Measurements from ENCODE around the gene ST8SIA1. TPM values are rescaled to one million over a fixed set of nuclear protein-coding genes. Genes with fewer than 3 reads are reported as not detected.

The ST8SIA1 gene
- total RNA-seq, 1 experiment from 2014 or later: not detected

DNA sequence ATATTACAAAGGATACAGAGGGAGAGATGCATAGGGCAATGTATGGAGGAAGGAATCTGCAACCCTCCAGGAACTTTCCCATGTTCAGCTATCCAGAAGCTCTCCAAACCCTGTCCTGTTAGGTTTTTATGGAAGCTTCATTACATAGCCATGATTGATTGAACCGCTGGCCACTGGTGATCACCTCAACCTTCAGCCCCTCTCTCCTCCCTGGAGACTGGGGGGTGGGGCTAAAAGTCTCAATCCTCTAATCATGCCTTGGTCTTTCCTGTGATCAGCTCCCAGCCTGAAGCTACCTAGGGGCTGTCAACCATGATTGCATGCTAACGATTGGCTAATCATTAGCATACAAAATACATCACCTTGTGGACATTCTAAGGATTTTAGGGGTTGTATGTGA, 123.4 kb downstream of the ST8SIA1 start:
- DNase-seq: no peak
- H3K4me2 ChIP-seq (ENCODE audit: insufficient read depth, insufficient read length, low read length): no peak overlapping the region
- Mint-ChIP-seq H3K4me1 (no peaks in the 10 kb centered on the region), H3K27me3 (ENCODE audit: low read depth) (no peaks in the 10 kb centered on the region), H3K36me3 (ENCODE audit: insufficient read depth in 1 of 3, low read depth in 3 of 3) (peaks cover 0 to 9% (median 0%) of the 10 kb centered on the region in 3 experiments; a peak in 3 of 7 replicates), H3K4me3 (no peak overlapping the region), H3K27ac (no peak overlapping the region), H3K9me3 (peaks cover 9% of the 10 kb centered on the region in 2 experiments)
- no peak overlapping the region for H3K9ac ChIP-seq (ENCODE audit: extremely low read depth, insufficient read length, low read length)
- no peak overlapping the region for H3K18ac ChIP-seq (ENCODE audit: insufficient read length, low read depth, low read length)
- no peak overlapping the region for H3K23ac ChIP-seq (ENCODE audit: insufficient read length, low read depth, low read length)
- H4K91ac ChIP-seq (ENCODE audit: insufficient read length, low read depth, low read length): no peak overlapping the region
- no peaks in the 10 kb centered on the region for H4K20me1 ChIP-seq (ENCODE audit: control insufficient read depth, insufficient read depth, insufficient read length)
- H2BK120ac ChIP-seq (ENCODE audit: low read depth, low read length, poor library complexity, severe bottlenecking): no peak overlapping the region
- H3K4ac ChIP-seq (ENCODE audit: low read depth, low read length): no peak overlapping the region
- H3K79me1 ChIP-seq (ENCODE audit: insufficient read depth, low read depth, low read length, poor library complexity, severe bottlenecking): no peaks in the 10 kb centered on the region
- no peak overlapping the region for H2AK5ac ChIP-seq (ENCODE audit: insufficient read length, low read length)
- TF ChIP-seq, protein P1, sequence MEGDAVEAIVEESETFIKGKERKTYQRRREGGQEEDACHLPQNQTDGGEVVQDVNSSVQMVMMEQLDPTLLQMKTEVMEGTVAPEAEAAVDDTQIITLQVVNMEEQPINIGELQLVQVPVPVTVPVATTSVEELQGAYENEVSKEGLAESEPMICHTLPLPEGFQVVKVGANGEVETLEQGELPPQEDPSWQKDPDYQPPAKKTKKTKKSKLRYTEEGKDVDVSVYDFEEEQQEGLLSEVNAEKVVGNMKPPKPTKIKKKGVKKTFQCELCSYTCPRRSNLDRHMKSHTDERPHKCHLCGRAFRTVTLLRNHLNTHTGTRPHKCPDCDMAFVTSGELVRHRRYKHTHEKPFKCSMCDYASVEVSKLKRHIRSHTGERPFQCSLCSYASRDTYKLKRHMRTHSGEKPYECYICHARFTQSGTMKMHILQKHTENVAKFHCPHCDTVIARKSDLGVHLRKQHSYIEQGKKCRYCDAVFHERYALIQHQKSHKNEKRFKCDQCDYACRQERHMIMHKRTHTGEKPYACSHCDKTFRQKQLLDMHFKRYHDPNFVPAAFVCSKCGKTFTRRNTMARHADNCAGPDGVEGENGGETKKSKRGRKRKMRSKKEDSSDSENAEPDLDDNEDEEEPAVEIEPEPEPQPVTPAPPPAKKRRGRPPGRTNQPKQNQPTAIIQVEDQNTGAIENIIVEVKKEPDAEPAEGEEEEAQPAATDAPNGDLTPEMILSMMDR (conservative IDR thresholded peaks at IDR 0.05): no peak
- WGBS (ENCODE audit: extremely low coverage, insufficient read length, low lambda C conversion rate): no CpG with 5 or more reads among the region's 2 CpGs
- no peaks in the 10 kb centered on the region for H3K79me2 ChIP-seq (ENCODE audit: insufficient read depth, low read length)
- H3K56ac ChIP-seq (ENCODE audit: insufficient read length, low read depth, low read length): no peak overlapping the region
- H3K4me1 ChIP-seq (ENCODE audit: insufficient read depth, low read length): no peaks in the 10 kb centered on the region; the same call in 1 of the 2 replicates
- H2BK15ac ChIP-seq (ENCODE audit: low read depth, low read length): no peak overlapping the region
- H3K27me3 ChIP-seq (ENCODE audit: insufficient read depth, low read length): no peaks in the 10 kb centered on the region
- no peak overlapping the region for H2BK5ac ChIP-seq (ENCODE audit: insufficient read length, low read length)
- H3K14ac ChIP-seq (ENCODE audit: insufficient read depth, low read length): no peak overlapping the region
- H3K23me2 ChIP-seq (ENCODE audit: insufficient read length, low read depth, low read length, poor library complexity, severe bottlenecking): no peaks in the 10 kb centered on the region
- H3K9me3 ChIP-seq (ENCODE audit: control insufficient read depth, low read depth, low read length): no peaks in the 10 kb centered on the region
- H2BK20ac ChIP-seq (ENCODE audit: low read depth, low read length, poor library complexity, severe bottlenecking): no peak overlapping the region
- H4K5ac ChIP-seq (ENCODE audit: insufficient read length, low read depth, low read length): no peak overlapping the region
- H3K27ac ChIP-seq (ENCODE audit: insufficient read length, low read depth, low read length): no peak overlapping the region
- H4K8ac ChIP-seq (replicated peaks; ENCODE audit: insufficient read length, low read depth, low read length): no peak overlapping the region
- no peak overlapping the region for H2BK12ac ChIP-seq (ENCODE audit: insufficient read length, low read depth, low read length)
- H2AFZ ChIP-seq (ENCODE audit: low read length): no peak overlapping the region
- H3T11ph ChIP-seq (ENCODE audit: low read length): no peak overlapping the region
